Measurements from ENCODE around the gene ZNF221.

ZNF221 gene

GRCh38 chr19:43905897-43906296, 45.1 kb upstream of the ZNF221 start:
- Histone ChIP-seq H3K9ac (ENCODE audit: low read length) (no peak overlapping the region), H3K9me3 (replicated peaks; ENCODE audit: insufficient read depth, low read length) (no peaks in the 10 kb centered on the region)

GRCh38 chr19:43906774-43907173, 44.3 kb upstream of the ZNF221 start:
- no peaks in the 10 kb centered on the region for H3K36me3 ChIP-seq (replicated peaks; ENCODE audit: insufficient read depth, low read length)
- H3K4me1 ChIP-seq (ENCODE audit: low read length), result no peaks in the 10 kb centered on the region
- H3K27me3 ChIP-seq (replicated peaks; ENCODE audit: insufficient read depth, low read length), result no peaks in the 10 kb centered on the region
- no peak for TF ChIP-seq EZH2phosphoT487 (IDR thresholded peaks at IDR 0.05; ENCODE audit: low read length)
- TF ChIP-seq, protein P1, sequence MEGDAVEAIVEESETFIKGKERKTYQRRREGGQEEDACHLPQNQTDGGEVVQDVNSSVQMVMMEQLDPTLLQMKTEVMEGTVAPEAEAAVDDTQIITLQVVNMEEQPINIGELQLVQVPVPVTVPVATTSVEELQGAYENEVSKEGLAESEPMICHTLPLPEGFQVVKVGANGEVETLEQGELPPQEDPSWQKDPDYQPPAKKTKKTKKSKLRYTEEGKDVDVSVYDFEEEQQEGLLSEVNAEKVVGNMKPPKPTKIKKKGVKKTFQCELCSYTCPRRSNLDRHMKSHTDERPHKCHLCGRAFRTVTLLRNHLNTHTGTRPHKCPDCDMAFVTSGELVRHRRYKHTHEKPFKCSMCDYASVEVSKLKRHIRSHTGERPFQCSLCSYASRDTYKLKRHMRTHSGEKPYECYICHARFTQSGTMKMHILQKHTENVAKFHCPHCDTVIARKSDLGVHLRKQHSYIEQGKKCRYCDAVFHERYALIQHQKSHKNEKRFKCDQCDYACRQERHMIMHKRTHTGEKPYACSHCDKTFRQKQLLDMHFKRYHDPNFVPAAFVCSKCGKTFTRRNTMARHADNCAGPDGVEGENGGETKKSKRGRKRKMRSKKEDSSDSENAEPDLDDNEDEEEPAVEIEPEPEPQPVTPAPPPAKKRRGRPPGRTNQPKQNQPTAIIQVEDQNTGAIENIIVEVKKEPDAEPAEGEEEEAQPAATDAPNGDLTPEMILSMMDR (IDR thresholded peaks at IDR 0.05; ENCODE audit: low read length), result no peak
- TF ChIP-seq EZH2 (optimal IDR thresholded peaks at IDR 0.05; ENCODE audit: low read depth, low read length), result no peak
- H3F3A ChIP-seq (ENCODE audit: insufficient read depth, low read length), result no peaks in the 10 kb centered on the region
- no peaks in the 10 kb centered on the region for H4K20me1 ChIP-seq (ENCODE audit: insufficient read depth, low read length)
- H3K79me2 ChIP-seq (ENCODE audit: low read length), result no peaks in the 10 kb centered on the region
- no peak overlapping the region for H2AFZ ChIP-seq (ENCODE audit: low read length)
- H3K4me2 ChIP-seq (ENCODE audit: low read depth, low read length), result no peak overlapping the region
- no peak overlapping the region for H3K27ac ChIP-seq (ENCODE audit: low read length)
- no peaks in the 10 kb centered on the region for H3K9me2 ChIP-seq (replicated peaks; ENCODE audit: insufficient read depth, low read length)
- H3K9ac ChIP-seq (ENCODE audit: low read length), result no peak overlapping the region
- no peak for DNase-seq
- H3K4me3 ChIP-seq (ENCODE audit: low read length), result no peak overlapping the region
- H3K9me3 ChIP-seq (replicated peaks; ENCODE audit: insufficient read depth, low read length), result no peaks in the 10 kb centered on the region

More at GRCh38 chr19:43905897-43906296, 45.1 kb upstream of the ZNF221 start:
- Histone ChIP-seq H3K4me2 (ENCODE audit: low read depth, low read length) (no peak overlapping the region), H4K20me1 (ENCODE audit: insufficient read depth, low read length) (no peaks in the 10 kb centered on the region), H3K79me2 (ENCODE audit: low read length) (no peaks in the 10 kb centered on the region), H3K4me1 (ENCODE audit: low read length) (no peaks in the 10 kb centered on the region), H3K27me3 (replicated peaks; ENCODE audit: insufficient read depth, low read length) (no peaks in the 10 kb centered on the region), H3K4me3 (ENCODE audit: low read length) (no peak overlapping the region), H2AFZ (ENCODE audit: low read length) (no peak overlapping the region), H3F3A (ENCODE audit: insufficient read depth, low read length) (no peaks in the 10 kb centered on the region), H3K36me3 (replicated peaks; ENCODE audit: insufficient read depth, low read length) (no peaks in the 10 kb centered on the region), H3K9me2 (replicated peaks; ENCODE audit: insufficient read depth, low read length) (no peaks in the 10 kb centered on the region), H3K27ac (ENCODE audit: low read length) (no peak overlapping the region)
- TF ChIP-seq EZH2 (optimal IDR thresholded peaks at IDR 0.05; ENCODE audit: low read depth, low read length) (no peak), EZH2phosphoT487 (IDR thresholded peaks at IDR 0.05; ENCODE audit: low read length) (no peak)
- TF ChIP-seq, protein P1 (IDR thresholded peaks at IDR 0.05; ENCODE audit: low read length), result no peak
- DNase-seq, result no peak

DNA sequence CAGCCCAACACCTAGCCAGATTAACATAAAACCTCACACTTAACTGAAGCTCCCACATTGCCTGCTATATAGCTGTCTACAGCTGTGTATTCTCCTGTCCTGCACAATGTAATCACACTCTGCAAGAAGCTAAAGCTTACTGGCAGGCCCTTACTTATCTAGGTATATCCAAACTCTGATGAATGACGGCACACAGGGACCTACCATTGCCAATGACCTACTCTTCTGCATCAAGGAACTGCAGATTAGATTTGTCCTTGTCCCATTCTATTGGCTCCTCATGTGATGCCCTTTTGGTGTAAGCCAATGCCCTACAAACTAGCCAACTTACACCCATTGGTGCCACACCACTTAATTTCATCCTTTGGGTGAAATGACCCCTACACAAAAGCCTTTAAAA, 42.4 kb upstream of the ZNF221 start:
- H3K4me2 ChIP-seq (ENCODE audit: low read depth, low read length), result no peak overlapping the region
- no peak overlapping the region for H3K4me3 ChIP-seq (ENCODE audit: low read length)
- no peak overlapping the region for H2AFZ ChIP-seq (ENCODE audit: low read length)
- DNase-seq, result no peak
- no peaks in the 10 kb centered on the region for H3K9me2 ChIP-seq (replicated peaks; ENCODE audit: insufficient read depth, low read length)
- H3K9ac ChIP-seq (ENCODE audit: low read length), result no peak overlapping the region
- H4K20me1 ChIP-seq (ENCODE audit: insufficient read depth, low read length), result no peaks in the 10 kb centered on the region
- no peaks in the 10 kb centered on the region for H3K27me3 ChIP-seq (replicated peaks; ENCODE audit: insufficient read depth, low read length)
- no peak overlapping the region for H3K27ac ChIP-seq (ENCODE audit: low read length)
- H3K9me3 ChIP-seq (replicated peaks; ENCODE audit: insufficient read depth, low read length), result no peaks in the 10 kb centered on the region
- H3K36me3 ChIP-seq (replicated peaks; ENCODE audit: insufficient read depth, low read length), result no peaks in the 10 kb centered on the region
- no peaks in the 10 kb centered on the region for H3K79me2 ChIP-seq (ENCODE audit: low read length)
- no peaks in the 10 kb centered on the region for H3K4me1 ChIP-seq (ENCODE audit: low read length)
- H3F3A ChIP-seq (ENCODE audit: insufficient read depth, low read length), result no peaks in the 10 kb centered on the region
- TF ChIP-seq, protein P1 (IDR thresholded peaks at IDR 0.05; ENCODE audit: low read length), result no peak
- no peak for TF ChIP-seq EZH2 (optimal IDR thresholded peaks at IDR 0.05; ENCODE audit: low read depth, low read length)
